Endothelial cell of umbilical vein (primary cell): ENCODE results near the gene C21orf58. TPM values are rescaled to one million over a fixed set of nuclear protein-coding genes. Genes with fewer than 3 reads are reported as not detected.

Source experiments
- BruUV-seq: library from RNA; stranded (reverse); fragments of 400-500 nt; replicated peaks from 2 replicates; lab custom pipeline; 2021; lab: Mats Ljungman, UMichigan
- CTCF ChIA-PET: fragments of 300-600, 350-600 bp; sonication (Branson Sonifier 250); formaldehyde crosslinking; loops from one replicate; lab custom pipeline; 2021; ENCODE audit warnings: antibody characterized with exemption, inconsistent platforms; lab: Charles Lee
- POLR2A ChIA-PET: fragments of 300-600, 350-600 bp; sonication (Branson Sonifier 250); formaldehyde crosslinking; loops from one replicate; lab custom pipeline; 2021; ENCODE audit warnings: antibody characterized with exemption, inconsistent platforms; lab: Charles Lee
- DNase-seq: peaks from one replicate; pipeline ENCODE4 v3.0.0-alpha.2; 2011; ENCODE audit warnings: low read depth, low spot score
- FAIRE-seq: peaks from 2 replicates; lab custom pipeline; 2011; peaks lifted over from hg19 to GRCh38; lab: Jason Lieb, UNC
- H2AFZ ChIP-seq: 2 replicates; pipeline ENCODE4 v1.6.0; 2012; ENCODE audit warnings: low read depth, low read length, control low read depth, inconsistent platforms
- H3K27ac ChIP-seq: 2 replicates; pipeline ENCODE4 v1.5.1; 2011; ENCODE audit warnings: low read depth, mild to moderate bottlenecking, control low read depth, low read length, moderate library complexity; ENCODE audit not compliant: insufficient read depth
- H3K27me3 ChIP-seq, 2 experiments: 2 replicates each; pipeline versions ENCODE4 v1.6.0 to v1.6.1; 2011; ENCODE audit warnings: low read length in 2 of 2, mixed read lengths in 1 of 2; ENCODE audit not compliant: control insufficient read depth in 2 of 2, insufficient read depth in 2 of 2
- H3K36me3 ChIP-seq, 2 experiments: 2 replicates in 1 of 2; 3 replicates in 1 of 2; pipeline ENCODE4 v1.5.1; 2011; ENCODE audit warnings: low read length in 2 of 2, mild to moderate bottlenecking in 1 of 2, moderate library complexity in 1 of 2; ENCODE audit not compliant: control insufficient read depth in 2 of 2, insufficient read depth in 2 of 2; ENCODE audit errors: extremely low read depth in 1 of 2
- H3K4me1 ChIP-seq: 3 replicates; pipeline ENCODE4 v1.5.1; 2011; ENCODE audit warnings: mild to moderate bottlenecking, low read length; ENCODE audit not compliant: control insufficient read depth, insufficient read depth; ENCODE audit errors: extremely low read depth
- H3K4me2 ChIP-seq: 2 replicates; pipeline ENCODE4 v1.6.1; 2011; ENCODE audit warnings: low read length, control low read depth, mixed read lengths; ENCODE audit not compliant: insufficient read depth
- H3K4me3 ChIP-seq, 3 experiments: fragments of 200-600 bp in 1 of 3; sonication (generic), shearing (Covaris generic) in 1 of 3; replicated peaks in 1 of 3; 2 replicates each; pipeline ENCODE4 v1.5.1; 2011 to 2016; ENCODE audit warnings: control low read depth in 3 of 3, low read length in 3 of 3, mild to moderate bottlenecking in 2 of 3, inconsistent platforms in 1 of 3, low read depth in 1 of 3, moderate library complexity in 1 of 3; ENCODE audit not compliant: insufficient read depth in 1 of 3
- H3K79me2 ChIP-seq: 2 replicates; pipeline ENCODE4 v1.6.0; 2012; ENCODE audit warnings: low read length, inconsistent platforms; ENCODE audit not compliant: control insufficient read depth, insufficient read depth
- H3K9ac ChIP-seq: replicated peaks from 2 replicates; pipeline ENCODE3; 2011; ENCODE audit warnings: low read length, control low read depth; ENCODE audit not compliant: insufficient read depth; ENCODE audit errors: extremely low read depth
- H3K9me1 ChIP-seq: replicated peaks from 3 replicates; pipeline ENCODE4 v1.6.0; 2011; ENCODE audit warnings: mild to moderate bottlenecking, low read length; ENCODE audit not compliant: control insufficient read depth, insufficient read depth; ENCODE audit errors: extremely low read depth
- H3K9me3 ChIP-seq: replicated peaks from 2 replicates; pipeline ENCODE4 v1.5.1; 2012; ENCODE audit warnings: low read length, inconsistent platforms; ENCODE audit not compliant: control insufficient read depth, insufficient read depth
- H4K20me1 ChIP-seq: replicated peaks from 2 replicates; pipeline ENCODE3; 2011; ENCODE audit warnings: mild to moderate bottlenecking, low read length; ENCODE audit not compliant: control insufficient read depth, insufficient read depth; ENCODE audit errors: extremely low read depth
- CTCF ChIP-seq, 2 donors: IDR thresholded peaks; 1 replicate in 1 of 2; 2 replicates in 1 of 2; pipeline ENCODE4 v1.5.1; 2011; ENCODE audit warnings: low read length in 2 of 2, mild to moderate bottlenecking in 2 of 2, moderate library complexity in 2 of 2, control low read depth in 1 of 2, inconsistent platforms in 1 of 2, low read depth in 1 of 2; ENCODE audit not compliant: insufficient read depth in 1 of 2; ENCODE audit errors: extremely low read depth in 1 of 2
- EZH2 ChIP-seq: IDR thresholded peaks from 2 replicates; pipeline ENCODE4 v1.6.1; 2012; ENCODE audit warnings: borderline replicate concordance, low read depth, mild to moderate bottlenecking, moderate library complexity, low read length, inconsistent platforms; ENCODE audit not compliant: severe bottlenecking
- FOS ChIP-seq: IDR thresholded peaks from 2 replicates; pipeline ENCODE4 v1.6.1; 2011; ENCODE audit warnings: mild to moderate bottlenecking, low read length, moderate library complexity, borderline replicate concordance; ENCODE audit not compliant: insufficient read depth
- GATA2 ChIP-seq: IDR thresholded peaks from 2 replicates; pipeline ENCODE4 v1.7.0; 2011; ENCODE audit warnings: low read depth, mild to moderate bottlenecking, moderate library complexity, mixed read lengths, low read length; ENCODE audit not compliant: insufficient read length, insufficient read depth
- JUN ChIP-seq: IDR thresholded peaks from 2 replicates; pipeline ENCODE4 v1.6.1; 2011; ENCODE audit warnings: borderline replicate concordance, low read depth; ENCODE audit not compliant: insufficient read length, insufficient read depth
- MAX ChIP-seq: IDR thresholded peaks from 2 replicates; pipeline ENCODE4 v1.6.1; 2011; ENCODE audit not compliant: insufficient read depth, insufficient read length
- MYC ChIP-seq: IDR thresholded peaks from one replicate; pipeline ENCODE4 v1.6.1; 2011; ENCODE audit warnings: mild to moderate bottlenecking, low read depth, low read length
- POLR2A ChIP-seq: IDR thresholded peaks from 2 replicates; pipeline ENCODE4 v1.6.1; 2012; ENCODE audit warnings: low read depth, mild to moderate bottlenecking, control low read depth, low read length
- POLR2AphosphoS5 ChIP-seq: IDR thresholded peaks from 2 replicates; pipeline ENCODE4 v1.6.1; 2012; ENCODE audit warnings: low read depth, mild to moderate bottlenecking, control low read depth, low read length, moderate library complexity; ENCODE audit not compliant: insufficient read depth
- dilution Hi-C: fragments of 300-500 bp; cut with MboI; formaldehyde crosslinking; loops from one replicate; pipeline ENCODE4 v1.15.0; 2019; ENCODE audit warnings: low sequenced_read_pairs; ENCODE audit not compliant: extremely low pct_ligation_motif_present
- intact Hi-C: fragments of 100-400 bp; cut with micrococcal nuclease; formaldehyde crosslinking; loops from one replicate; pipeline ENCODE4 v1.10.0; 2022
- polyA plus RNA-seq, 4 experiments: library from polyadenylated mRNA; depleted of rRNA in 3 of 4; stranded (reverse) in 3 of 4; unstranded in 1 of 4; fragments of >200 nt; gene quantifications; 2 replicates each; pipeline versions ENCODE4 v1.2.1 to v1.2.3, GENCODE V29; 2011 to 2012; ENCODE audit warnings: missing spikeins in 1 of 4
- total RNA-seq: library from RNA; stranded (reverse); gene quantifications from 2 replicates; pipeline ENCODE4 v1.2.3, GENCODE V29; 2021

C21orf58 gene
- total and polyA plus RNA-seq, 2 donors (not counting 3 experiments of a cell fraction or from before 2014, with no cell fraction given) = 6.0 to 24.3 TPM

DNA sequence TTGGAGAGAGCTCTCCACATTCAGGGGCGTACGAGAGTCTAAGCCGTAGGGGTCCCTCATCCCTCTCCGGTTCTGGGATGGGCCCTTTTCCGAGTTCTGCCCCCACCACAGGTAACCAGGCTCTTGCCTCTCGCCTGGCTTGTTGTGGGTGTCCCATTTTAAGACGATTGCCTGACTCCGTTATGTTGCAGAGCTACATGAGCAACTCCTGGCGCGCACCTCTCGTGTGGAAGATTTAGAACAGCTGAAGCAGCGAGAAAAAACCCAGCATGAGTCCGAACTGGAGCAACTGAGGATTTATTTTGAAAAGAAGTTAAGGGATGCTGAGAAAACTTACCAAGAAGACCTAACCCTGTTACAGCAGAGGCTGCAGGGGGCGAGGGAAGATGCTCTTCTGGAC lies 29.2 kb upstream of the C21orf58 start:
- Histone ChIP-seq H3K9ac (no peak overlapping the region), H3K36me3 (peaks cover 7 to 53% of the 10 kb centered on the region in 2 experiments), H3K4me2 (no peak overlapping the region), H3K4me3 (no peak overlapping the region), H3K79me2 (no peaks in the 10 kb centered on the region), H3K4me1 (no peaks in the 10 kb centered on the region), H3K9me1 (no peaks in the 10 kb centered on the region), H4K20me1 (no peaks in the 10 kb centered on the region), H3K27me3 (no peaks in the 10 kb centered on the region), H2AFZ (no peak overlapping the region), H3K27ac (no peak overlapping the region), H3K9me3 (no peaks in the 10 kb centered on the region)
- dilution Hi-C loops = no loop called here
- intact Hi-C loops = no loop called here
- TF ChIP-seq EZH2 = no peak
- no peak for TF ChIP-seq FOS
- TF ChIP-seq POLR2AphosphoS5 = no peak
- no peak for TF ChIP-seq CTCF (IDR thresholded peaks at IDR 0.05; ENCODE audit: extremely low read depth in 1 of 2, insufficient read depth in 1 of 2, low read depth in 1 of 2, low read length in 2 of 2)
- no peak for TF ChIP-seq POLR2A
- TF ChIP-seq JUN = no peak
- TF ChIP-seq MAX = no peak
- TF ChIP-seq GATA2 = no peak
- no peak for TF ChIP-seq MYC
- no TSS peak for BruUV-seq
- POLR2A ChIA-PET = no interaction called here
- DNase-seq (no peak), FAIRE-seq (no peak)
- CTCF ChIA-PET = no interaction called here
